ENCODE data around the gene MX2.
A peak's percentile ranks its signal among the peaks of the same experiment; 100 is the strongest.

Gene MX2

DNA sequence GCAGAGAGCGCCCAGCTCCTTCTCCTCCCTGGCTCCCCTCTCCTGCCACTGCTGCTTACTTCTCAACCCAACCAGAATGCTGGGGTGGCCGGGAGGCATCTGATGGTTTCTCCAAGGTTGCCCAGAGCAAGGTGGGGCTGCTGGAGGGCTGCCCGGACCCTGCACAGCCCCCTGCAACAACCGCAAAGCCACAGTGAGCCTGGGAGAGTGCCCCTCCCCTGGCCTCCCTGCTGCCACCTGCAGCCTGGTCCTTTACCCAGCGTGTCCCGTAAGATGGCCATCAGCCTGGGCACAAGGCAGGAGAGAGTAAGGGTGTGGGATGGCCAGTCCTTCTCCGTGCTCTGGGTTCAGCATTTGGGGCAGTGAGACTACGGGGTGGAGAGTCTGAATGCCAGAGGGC lies 17.0 kb downstream of the MX2 start:
- H3K4me3 ChIP-seq (ENCODE audit: low read depth in 1 of 2, low read length in 1 of 2), result no peak overlapping the region
- no peaks in the 10 kb centered on the region for H3K9me3 ChIP-seq
- H3K4me1 ChIP-seq (ENCODE audit: control insufficient read depth in 1 of 2, insufficient read depth in 1 of 2, low read depth in 1 of 2, low read length in 1 of 2), result no peaks in the 10 kb centered on the region
- peaks cover 98% of the 10 kb centered on the region for H3K36me3 ChIP-seq
- no peak overlapping the region for H3K27ac ChIP-seq
- TF ChIP-seq, protein P1, sequence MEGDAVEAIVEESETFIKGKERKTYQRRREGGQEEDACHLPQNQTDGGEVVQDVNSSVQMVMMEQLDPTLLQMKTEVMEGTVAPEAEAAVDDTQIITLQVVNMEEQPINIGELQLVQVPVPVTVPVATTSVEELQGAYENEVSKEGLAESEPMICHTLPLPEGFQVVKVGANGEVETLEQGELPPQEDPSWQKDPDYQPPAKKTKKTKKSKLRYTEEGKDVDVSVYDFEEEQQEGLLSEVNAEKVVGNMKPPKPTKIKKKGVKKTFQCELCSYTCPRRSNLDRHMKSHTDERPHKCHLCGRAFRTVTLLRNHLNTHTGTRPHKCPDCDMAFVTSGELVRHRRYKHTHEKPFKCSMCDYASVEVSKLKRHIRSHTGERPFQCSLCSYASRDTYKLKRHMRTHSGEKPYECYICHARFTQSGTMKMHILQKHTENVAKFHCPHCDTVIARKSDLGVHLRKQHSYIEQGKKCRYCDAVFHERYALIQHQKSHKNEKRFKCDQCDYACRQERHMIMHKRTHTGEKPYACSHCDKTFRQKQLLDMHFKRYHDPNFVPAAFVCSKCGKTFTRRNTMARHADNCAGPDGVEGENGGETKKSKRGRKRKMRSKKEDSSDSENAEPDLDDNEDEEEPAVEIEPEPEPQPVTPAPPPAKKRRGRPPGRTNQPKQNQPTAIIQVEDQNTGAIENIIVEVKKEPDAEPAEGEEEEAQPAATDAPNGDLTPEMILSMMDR (IDR thresholded peaks at IDR 0.05), result no peak
- H3K27me3 ChIP-seq, result no peaks in the 10 kb centered on the region

DNA sequence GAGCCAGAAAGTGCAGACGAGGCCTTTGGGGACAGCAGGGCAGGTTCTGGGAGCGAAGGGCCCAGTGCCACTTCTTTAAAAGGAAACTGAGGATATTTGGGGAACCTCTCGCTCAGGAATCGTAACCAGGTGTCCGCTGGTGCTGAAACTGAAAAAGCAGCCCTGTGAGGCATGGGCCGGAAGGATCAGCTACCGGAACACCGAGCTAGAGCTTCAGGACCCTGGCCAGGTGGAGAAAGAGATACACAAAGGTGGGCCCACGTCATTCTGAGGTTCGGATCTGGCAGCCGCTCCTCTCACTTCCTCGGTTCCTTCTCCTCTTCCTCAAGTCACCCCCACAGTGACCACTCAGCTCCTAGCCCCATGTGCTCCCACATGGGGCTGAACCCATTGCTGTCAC lies 18.1 kb downstream of the MX2 start:
- H3K9me3 ChIP-seq, result no peaks in the 10 kb centered on the region
- TF ChIP-seq, protein P1 (IDR thresholded peaks at IDR 0.05), result no peak
- H3K27ac ChIP-seq, result no peak overlapping the region
- no peaks in the 10 kb centered on the region for H3K4me1 ChIP-seq (ENCODE audit: control insufficient read depth in 1 of 2, insufficient read depth in 1 of 2, low read depth in 1 of 2, low read length in 1 of 2)
- peaks cover 98% of the 10 kb centered on the region for H3K36me3 ChIP-seq
- H3K27me3 ChIP-seq, result no peaks in the 10 kb centered on the region
- no peak overlapping the region for H3K4me3 ChIP-seq (ENCODE audit: low read depth in 1 of 2, low read length in 1 of 2)

DNA sequence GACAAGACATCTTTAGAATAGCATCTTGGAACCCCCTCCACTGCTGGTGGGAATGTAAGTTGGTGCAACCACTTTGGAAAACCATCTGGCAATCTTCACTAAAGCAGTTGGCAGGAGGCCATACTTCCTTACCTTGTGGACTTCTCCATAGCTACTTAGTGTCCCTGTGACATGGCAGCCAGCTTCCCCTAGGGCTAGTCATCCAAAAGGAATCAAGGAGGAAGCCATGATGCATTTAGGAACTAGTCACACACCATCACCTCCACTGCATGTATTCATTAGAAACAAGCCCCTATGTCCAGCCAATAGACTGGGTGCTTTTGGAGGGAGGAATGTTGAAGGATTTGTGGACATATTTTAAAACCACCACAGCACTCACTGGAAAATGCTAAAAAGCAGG lies 19.9 kb downstream of the MX2 start:
- no peak overlapping the region for H3K27ac ChIP-seq
- no peak overlapping the region for H3K4me3 ChIP-seq (ENCODE audit: low read depth in 1 of 2, low read length in 1 of 2)
- H3K27me3 ChIP-seq, result no peaks in the 10 kb centered on the region
- peaks cover 98% of the 10 kb centered on the region for H3K36me3 ChIP-seq
- no peaks in the 10 kb centered on the region for H3K9me3 ChIP-seq
- H3K4me1 ChIP-seq (ENCODE audit: control insufficient read depth in 1 of 2, insufficient read depth in 1 of 2, low read depth in 1 of 2, low read length in 1 of 2), result no peaks in the 10 kb centered on the region
- TF ChIP-seq, protein P1 (IDR thresholded peaks at IDR 0.05), result no peak

DNA sequence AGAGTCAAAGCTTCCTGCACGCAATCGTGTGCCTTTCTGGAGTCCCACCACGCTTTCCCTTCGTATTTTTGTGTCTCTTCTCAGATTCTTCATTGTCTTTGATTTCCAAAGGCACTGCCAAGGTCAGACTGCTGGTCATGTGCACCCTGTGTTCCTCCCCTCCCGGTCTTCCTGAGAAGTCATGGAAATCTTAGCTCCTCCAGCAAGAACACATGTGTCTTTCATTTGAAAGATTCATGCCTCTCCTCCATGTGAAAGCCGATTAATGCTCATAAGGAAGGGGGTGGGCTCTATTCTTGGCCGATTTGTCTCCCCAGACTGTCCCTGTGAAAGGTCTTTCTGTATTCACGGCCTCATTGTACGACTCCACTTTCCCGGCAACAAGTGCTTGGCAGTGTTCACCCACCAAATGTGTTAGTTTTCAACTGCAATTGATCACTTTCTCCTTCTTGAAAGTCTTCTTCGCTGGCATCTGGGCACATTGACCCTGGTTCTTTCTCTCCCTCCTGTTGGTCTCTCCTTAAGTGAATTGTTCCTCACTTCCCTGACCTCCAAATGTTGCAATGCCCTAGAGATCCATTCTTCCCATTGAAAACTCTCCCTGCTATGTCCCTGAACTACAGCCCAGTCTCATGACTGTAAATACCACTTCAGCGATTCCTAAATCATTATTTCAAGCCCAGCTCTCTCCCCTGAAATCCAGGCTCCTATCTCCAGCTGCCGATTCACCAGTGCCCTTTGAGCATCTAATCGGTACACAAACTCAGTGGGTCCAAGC lies 25.4 kb downstream of the MX2 start:
- TF ChIP-seq, protein P1 (IDR thresholded peaks at IDR 0.05), result no peak
- Histone ChIP-seq H3K27me3 (no peaks in the 10 kb centered on the region), H3K27ac (peak overlapping the region; percentile 16), H3K4me3 (ENCODE audit: low read depth in 1 of 2, low read length in 1 of 2) (no peak overlapping the region), H3K36me3 (peaks cover 100% of the 10 kb centered on the region), H3K4me1 (ENCODE audit: control insufficient read depth in 1 of 2, insufficient read depth in 1 of 2, low read depth in 1 of 2, low read length in 1 of 2) (no peaks in the 10 kb centered on the region), H3K9me3 (no peaks in the 10 kb centered on the region)

DNA sequence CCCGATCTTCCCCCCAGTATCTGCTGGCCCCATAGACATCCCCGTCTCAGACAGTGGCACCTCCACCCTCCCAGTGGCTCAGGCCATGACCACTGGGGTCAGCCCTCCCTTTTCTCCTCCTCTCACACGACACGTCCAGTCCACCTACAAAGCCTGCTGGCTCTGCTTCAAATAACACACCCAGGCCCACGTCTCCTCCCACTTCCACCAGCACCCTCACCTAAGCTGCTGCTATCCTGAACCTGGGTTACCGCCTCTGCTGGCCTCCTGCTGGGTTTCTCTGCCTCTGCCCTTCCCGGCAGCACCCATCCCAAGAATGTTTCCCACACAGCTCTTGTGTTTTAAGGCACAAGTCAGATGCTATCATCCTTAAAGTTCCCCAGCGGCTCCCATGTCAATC lies 26.0 kb downstream of the MX2 start:
- TF ChIP-seq, protein P1 (IDR thresholded peaks at IDR 0.05), result no peak
- H3K4me3 ChIP-seq (ENCODE audit: low read depth in 1 of 2, low read length in 1 of 2), result no peak overlapping the region
- H3K36me3 ChIP-seq, result peaks cover 100% of the 10 kb centered on the region
- H3K9me3 ChIP-seq, result no peaks in the 10 kb centered on the region
- no peaks in the 10 kb centered on the region for H3K27me3 ChIP-seq
- peak overlapping the region; percentile 16 for H3K27ac ChIP-seq
- H3K4me1 ChIP-seq (ENCODE audit: control insufficient read depth in 1 of 2, insufficient read depth in 1 of 2, low read depth in 1 of 2, low read length in 1 of 2), result no peaks in the 10 kb centered on the region
